CD4-positive, alpha-beta T cell (primary cell): ENCODE results near the gene CLDN34. TPM values are rescaled to one million over a fixed set of nuclear protein-coding genes. Genes with fewer than 3 reads are reported as not detected.

Experiments
- ATAC-seq: fragments of 200-7000 bp; cut with Tn5 transposase; one replicate; pipeline ENCODE4 v1.10.0; 2022; ENCODE audit warnings: mild to moderate bottlenecking; ENCODE audit not compliant: poor library complexity
- CTCF ChIA-PET: fragments of 350-600 bp; sonication (Branson Sonifier 250); formaldehyde crosslinking; loops from one replicate; lab custom pipeline; 2021; ENCODE audit warnings: antibody characterized with exemption, inconsistent platforms; lab: Charles Lee
- POLR2A ChIA-PET: fragments of 350-600 bp; sonication (Branson Sonifier 250); formaldehyde crosslinking; loops from one replicate; lab custom pipeline; 2021; ENCODE audit warnings: antibody characterized with exemption, inconsistent platforms; lab: Charles Lee
- DNase-seq, 14 experiments: peaks; one replicate each; pipeline ENCODE4 v3.0.0-alpha.2; 2013 to 2020; ENCODE audit warnings: mixed read lengths in 2 of 14
- H3K27ac ChIP-seq, 2 donors: one replicate each; pipeline versions ENCODE4 v1.5.1 to v1.7.0; 2013; ENCODE audit warnings: low read length in 2 of 2, low read depth in 1 of 2, mild to moderate bottlenecking in 1 of 2
- H3K27me3 ChIP-seq, 2 experiments: 1 replicate in 1 of 2; 2 replicates in 1 of 2; pipeline versions ENCODE4 v1.6.1 to v1.7.0; 2013; ENCODE audit warnings: low read length in 2 of 2, control low read depth in 1 of 2, mild to moderate bottlenecking in 1 of 2, moderate library complexity in 1 of 2; ENCODE audit not compliant: insufficient read depth in 2 of 2, control insufficient read depth in 1 of 2
- H3K36me3 ChIP-seq: one replicate; pipeline ENCODE4 v1.6.1; 2013; ENCODE audit warnings: low read length, control low read depth; ENCODE audit not compliant: insufficient read depth
- H3K4me1 ChIP-seq: one replicate; pipeline ENCODE4 v1.6.1; 2013; ENCODE audit warnings: low read length, control low read depth; ENCODE audit not compliant: insufficient read depth
- H3K4me3 ChIP-seq: one replicate; pipeline ENCODE4 v1.5.1; 2013; ENCODE audit warnings: mild to moderate bottlenecking, low read length, moderate library complexity
- H3K9me3 ChIP-seq, 2 experiments: 1 replicate in 1 of 2; 2 replicates in 1 of 2; pipeline versions ENCODE4 v1.6.1 to v1.7.0; 2013; ENCODE audit warnings: low read length in 2 of 2, mild to moderate bottlenecking in 2 of 2, control low read depth in 1 of 2, moderate library complexity in 1 of 2; ENCODE audit not compliant: control insufficient read depth in 1 of 2, insufficient read depth in 1 of 2
- H3K27ac Mint-ChIP-seq: one replicate; pipeline ENCODE4 v1.8.0; 2020; ENCODE audit warnings: mixed read lengths
- H3K27me3 Mint-ChIP-seq: one replicate; pipeline ENCODE4 v1.8.0; 2021; ENCODE audit warnings: mixed read lengths
- H3K36me3 Mint-ChIP-seq: one replicate; pipeline ENCODE4 v1.8.0; 2021; ENCODE audit warnings: low read depth, mixed read lengths
- H3K4me1 Mint-ChIP-seq: one replicate; pipeline ENCODE4 v1.8.0; 2021; ENCODE audit warnings: low read depth, mixed read lengths
- H3K4me3 Mint-ChIP-seq: one replicate; pipeline ENCODE4 v1.8.0; 2020; ENCODE audit warnings: mild to moderate bottlenecking, mixed read lengths
- H3K9me3 Mint-ChIP-seq: one replicate; pipeline ENCODE4 v1.8.0; 2020; ENCODE audit warnings: mixed read lengths
- intact Hi-C, 2 experiments: fragments of 100-400 bp; cut with DNase I in 1 of 2; cut with micrococcal nuclease in 1 of 2; formaldehyde crosslinking; loops; one replicate each; pipeline versions ENCODE4 v1.15.1 to v1.9.0; 2023 to 2025; cut with DNase I, micrococcal nuclease
- total RNA-seq, 174 experiments: library from RNA in 2 of 174; stranded (reverse) in 2 of 174; gene quantifications; one replicate each; pipeline ENCODE4 v1.2.3 and lab custom pipeline; 2021 to 2026
- TF ChIP-seq, protein P1 (sequence below): fragments of 200-600 bp; IDR thresholded peaks from one replicate; pipeline ENCODE4 v1.8.0; 2022; ENCODE audit warnings: antibody characterized with exemption, mild to moderate bottlenecking

Gene CLDN34
- total RNA-seq, 2 experiments from 2014 or later = not detected

DNA sequence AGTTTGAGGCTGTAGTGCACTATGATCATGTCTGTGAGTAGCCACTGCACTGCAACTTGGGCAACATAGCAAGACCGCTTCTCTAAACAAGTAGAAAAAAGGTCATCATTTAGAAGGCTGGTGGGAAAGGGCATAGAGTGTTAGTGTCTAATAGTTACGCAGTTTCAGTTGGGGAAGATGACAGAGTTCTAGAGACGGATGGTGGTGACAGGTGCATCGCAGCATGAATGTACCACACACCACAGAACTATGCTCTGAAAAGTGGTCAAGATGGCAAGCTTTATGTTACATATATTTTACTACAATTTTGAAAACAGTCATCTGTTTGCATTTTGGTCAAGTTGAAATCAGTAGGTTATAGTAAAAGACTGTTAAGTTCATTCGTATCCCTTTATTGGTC is 23.7 kb upstream of the CLDN34 start:
- H3K4me1 Mint-ChIP-seq = peaks cover 5% of the 10 kb centered on the region
- intact Hi-C loops = no loop called here

DNA sequence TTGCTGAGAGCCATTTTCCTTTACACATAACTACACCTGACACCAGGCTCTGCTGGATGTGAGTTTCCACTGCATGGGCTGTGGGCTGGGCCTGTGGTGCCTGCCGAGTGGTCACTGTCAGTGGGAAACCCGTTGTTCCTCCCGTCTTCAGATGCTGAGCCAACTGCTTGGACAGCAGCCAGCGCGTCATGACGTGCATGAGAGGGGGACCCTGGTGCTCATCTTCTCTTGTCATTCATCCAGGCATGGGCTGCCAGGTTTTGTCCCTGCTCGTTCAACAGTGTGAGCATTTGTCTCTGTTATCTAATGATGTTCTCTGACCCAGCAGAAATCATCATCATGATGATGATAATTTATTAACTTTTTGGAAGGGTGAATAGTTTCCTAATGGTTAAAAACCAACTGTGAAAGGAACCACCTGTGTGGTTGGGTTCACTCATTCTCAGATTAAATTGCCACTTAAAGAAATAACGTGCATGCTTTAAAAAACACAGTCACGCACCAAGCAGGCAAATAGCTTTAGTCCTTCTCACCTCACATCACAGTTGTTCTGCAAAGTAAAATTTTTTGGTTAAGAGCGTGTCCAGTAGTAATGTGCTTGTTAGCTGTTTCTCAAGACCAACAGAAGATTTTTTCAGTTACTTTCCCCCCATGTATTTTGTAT is 19.9 kb upstream of the CLDN34 start:
- no peak overlapping the region for H3K27ac Mint-ChIP-seq
- peaks cover 0 to 2% of the 10 kb centered on the region in 2 experiments for H3K27me3 ChIP-seq
- peaks cover 3% of the 10 kb centered on the region for H3K4me1 ChIP-seq
- CTCF ChIA-PET = no interaction called here
- POLR2A ChIA-PET = no interaction called here
- H3K27ac ChIP-seq = no peak overlapping the region
- no peak overlapping the region for H3K4me3 ChIP-seq
- no peaks in the 10 kb centered on the region for H3K9me3 Mint-ChIP-seq
- no peaks in the 10 kb centered on the region for H3K36me3 ChIP-seq
- H3K36me3 Mint-ChIP-seq = no peaks in the 10 kb centered on the region
- no peak overlapping the region for H3K4me3 Mint-ChIP-seq
- peaks cover under 1% of the 10 kb centered on the region for H3K4me1 Mint-ChIP-seq
- H3K27me3 Mint-ChIP-seq = peaks cover 10% of the 10 kb centered on the region
- H3K9me3 ChIP-seq = no peaks in the 10 kb centered on the region
- intact Hi-C loops = no loop called here
- no peak for ATAC-seq
- no peak for DNase-seq
- TF ChIP-seq, protein P1, sequence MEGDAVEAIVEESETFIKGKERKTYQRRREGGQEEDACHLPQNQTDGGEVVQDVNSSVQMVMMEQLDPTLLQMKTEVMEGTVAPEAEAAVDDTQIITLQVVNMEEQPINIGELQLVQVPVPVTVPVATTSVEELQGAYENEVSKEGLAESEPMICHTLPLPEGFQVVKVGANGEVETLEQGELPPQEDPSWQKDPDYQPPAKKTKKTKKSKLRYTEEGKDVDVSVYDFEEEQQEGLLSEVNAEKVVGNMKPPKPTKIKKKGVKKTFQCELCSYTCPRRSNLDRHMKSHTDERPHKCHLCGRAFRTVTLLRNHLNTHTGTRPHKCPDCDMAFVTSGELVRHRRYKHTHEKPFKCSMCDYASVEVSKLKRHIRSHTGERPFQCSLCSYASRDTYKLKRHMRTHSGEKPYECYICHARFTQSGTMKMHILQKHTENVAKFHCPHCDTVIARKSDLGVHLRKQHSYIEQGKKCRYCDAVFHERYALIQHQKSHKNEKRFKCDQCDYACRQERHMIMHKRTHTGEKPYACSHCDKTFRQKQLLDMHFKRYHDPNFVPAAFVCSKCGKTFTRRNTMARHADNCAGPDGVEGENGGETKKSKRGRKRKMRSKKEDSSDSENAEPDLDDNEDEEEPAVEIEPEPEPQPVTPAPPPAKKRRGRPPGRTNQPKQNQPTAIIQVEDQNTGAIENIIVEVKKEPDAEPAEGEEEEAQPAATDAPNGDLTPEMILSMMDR = no peak

More for the DNA sequence above, 23.7 kb upstream of the CLDN34 start:
- Histone ChIP-seq H3K9me3 (no peaks in the 10 kb centered on the region), H3K27ac (no peak overlapping the region), H3K4me3 (no peak overlapping the region), H3K27me3 (peaks cover 6% of the 10 kb centered on the region in 2 experiments), H3K36me3 (no peaks in the 10 kb centered on the region), H3K4me1 (peaks cover 8% of the 10 kb centered on the region)
- peak in 1 of 14 experiments; percentile 1 for DNase-seq
- H3K27ac Mint-ChIP-seq = no peak overlapping the region
- peaks cover 9% of the 10 kb centered on the region for H3K27me3 Mint-ChIP-seq
- ChIA-PET POLR2A (no interaction called here), CTCF (no interaction called here)
- H3K9me3 Mint-ChIP-seq = no peaks in the 10 kb centered on the region
- no peaks in the 10 kb centered on the region for H3K36me3 Mint-ChIP-seq
- H3K4me3 Mint-ChIP-seq = no peak overlapping the region
- TF ChIP-seq, protein P1 = no peak
- ATAC-seq = no peak

DNA sequence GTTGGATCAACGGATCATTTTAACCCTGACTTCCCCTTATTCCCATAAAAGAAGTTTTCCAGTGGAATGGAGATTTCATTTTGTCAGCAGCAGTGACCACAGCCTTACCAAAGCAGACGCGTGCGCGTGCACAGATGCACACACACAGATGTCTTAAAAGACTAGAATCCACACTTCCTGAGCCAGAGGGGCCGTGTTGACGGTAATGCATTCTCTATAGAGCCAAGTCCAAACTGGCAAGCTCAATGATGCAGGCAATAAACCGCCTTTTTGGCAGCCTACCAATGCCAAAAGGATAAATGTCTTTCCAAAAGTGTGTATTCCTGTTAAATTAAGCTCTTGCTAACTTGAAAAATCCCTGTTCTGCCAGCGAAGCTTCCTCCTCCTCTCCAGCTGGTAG is 18.8 kb upstream of the CLDN34 start:
- Histone ChIP-seq H3K9me3 (peaks cover 0 to 8% of the 10 kb centered on the region in 2 experiments), H3K27ac (no peak overlapping the region), H3K36me3 (no peaks in the 10 kb centered on the region), H3K4me3 (no peak overlapping the region), H3K4me1 (no peaks in the 10 kb centered on the region), H3K27me3 (no peaks in the 10 kb centered on the region)
- no peaks in the 10 kb centered on the region for H3K9me3 Mint-ChIP-seq
- H3K27ac Mint-ChIP-seq = no peak overlapping the region
- no peaks in the 10 kb centered on the region for H3K4me1 Mint-ChIP-seq
- CTCF ChIA-PET = no interaction called here
- POLR2A ChIA-PET = no interaction called here
- TF ChIP-seq, protein P1 = no peak
- DNase-seq (no peak), ATAC-seq (no peak)
- H3K4me3 Mint-ChIP-seq = no peak overlapping the region
- no peaks in the 10 kb centered on the region for H3K36me3 Mint-ChIP-seq
- H3K27me3 Mint-ChIP-seq = peaks cover 10% of the 10 kb centered on the region
- intact Hi-C loops = no loop called here
